Measurements from ENCODE around the gene SLC40A1. TPM values are rescaled to one million over a fixed set of nuclear protein-coding genes. Genes with fewer than 3 reads are reported as not detected.

Gene SLC40A1
- total RNA-seq, result 3.9 and 5.2 TPM in 2 replicates

GRCh38 chr2:189580658-189581353, at the start of gene SLC40A1:
Gene SLC40A1, minus strand, starts transcription at chr2:189580786. Its CDS starts 326 bp downstream, at chr2:189580460.

Other genes starting within 250 kb of the SLC40A1 start
- 38.6 and 40.2 TPM in 2 replicates for gene WDR75, start 139.3 kb downstream of the SLC40A1 start, total RNA-seq
- gene ASNSD1, start 80.7 kb upstream of the SLC40A1 start, total RNA-seq, result 40.8 and 64.3 TPM in 2 replicates
- gene ANKAR, start 93.9 kb upstream of the SLC40A1 start, total RNA-seq, result 0.97 and 4.3 TPM in 2 replicates
- 5.6 and 10.2 TPM in 2 replicates for gene OSGEPL1, start 182.0 kb upstream of the SLC40A1 start, total RNA-seq
- 39.2 and 54.0 TPM in 2 replicates for gene ORMDL1, start 203.6 kb upstream of the SLC40A1 start, total RNA-seq
- gene PMS1, start 203.7 kb upstream of the SLC40A1 start, total RNA-seq, result 7.4 and 8.3 TPM in 2 replicates